GM12864 (cell line): Measurements from ENCODE around the gene ANO10.
A peak's percentile ranks its signal among the peaks of the same experiment; 100 is the strongest.

Experiments used
- DNase-seq: peaks from one replicate; pipeline ENCODE4 v3.0.0-alpha.2; 2011; ENCODE audit warnings: low read depth
- H3K4me3 ChIP-seq: 2 replicates; pipeline ENCODE4 v1.5.1; 2011; ENCODE audit warnings: mild to moderate bottlenecking, low read depth, low read length, control low read depth
- CTCF ChIP-seq: IDR thresholded peaks from 2 replicates; pipeline ENCODE4 v1.5.1; 2011; ENCODE audit warnings: low read depth, mild to moderate bottlenecking, moderate library complexity, low read length, control low read depth, inconsistent platforms; ENCODE audit errors: missing control alignments

ANO10 gene

GRCh38 chr3:43512754-43513404 lies 108.9 kb downstream of the ANO10 start:
- no peak for DNase-seq
- TF ChIP-seq CTCF: no peak
- no peak overlapping the region for H3K4me3 ChIP-seq

GRCh38 chr3:43506644-43507043 lies 115.2 kb downstream of the ANO10 start:
- DNase-seq: no peak
- TF ChIP-seq CTCF: no peak
- H3K4me3 ChIP-seq: no peak overlapping the region

GRCh38 chr3:43505351-43505750 lies 116.5 kb downstream of the ANO10 start:
- no peak for DNase-seq
- TF ChIP-seq CTCF: no peak
- H3K4me3 ChIP-seq: no peak overlapping the region

GRCh38 chr3:43503067-43503728 lies 118.6 kb downstream of the ANO10 start:
- no peak for DNase-seq
- no peak overlapping the region for H3K4me3 ChIP-seq
- TF ChIP-seq CTCF: peak; percentile 15

- no peak for TF ChIP-seq CTCF
- no peak overlapping the region for H3K4me3 ChIP-seq
Measured at GRCh38 chr3:43499256-43499655, 122.6 kb downstream of the ANO10 start.

GRCh38 chr3:43497905-43498365 lies 123.9 kb downstream of the ANO10 start:
- TF ChIP-seq CTCF: no peak
- H3K4me3 ChIP-seq: no peak overlapping the region
- DNase-seq: no peak

More at GRCh38 chr3:43499256-43499655, 122.6 kb downstream of the ANO10 start:
- DNase-seq: no peak
